GM12878 (cell line): ENCODE results near the gene PJA2. TPM values are rescaled to one million over a fixed set of nuclear protein-coding genes. Genes with fewer than 3 reads are reported as not detected.

Source experiments
- DPF2 ChIP-seq: fragments of 450-650 bp; IDR thresholded peaks from 2 replicates; pipeline ENCODE4 v1.6.1; 2017; ENCODE audit warnings: mild to moderate bottlenecking
- EP300 ChIP-seq, 2 experiments: fragments of 150-350 bp in 1 of 2; IDR thresholded peaks; 2 replicates each; pipeline ENCODE4 v1.6.1; 2011 to 2012; ENCODE audit warnings: low read depth in 2 of 2, low read length in 2 of 2, borderline replicate concordance in 1 of 2, improper control_type of control experiment in 1 of 2, inconsistent platforms in 1 of 2; ENCODE audit not compliant: control insufficient read depth in 1 of 2
- ETV6 ChIP-seq, 2 experiments: fragments of 450-650 bp in 1 of 2; IDR thresholded peaks in 1 of 2; conservative IDR thresholded peaks in 1 of 2; 2 replicates each; pipeline ENCODE4 v1.6.1; 2014; ENCODE audit warnings: antibody characterized with exemption in 1 of 2, borderline replicate concordance in 1 of 2, low read depth in 1 of 2, mild to moderate bottlenecking in 1 of 2, moderate library complexity in 1 of 2
- FOXK2 ChIP-seq: fragments of 450-650 bp; IDR thresholded peaks from 2 replicates; pipeline ENCODE4 v1.6.1; 2017; ENCODE audit warnings: mild to moderate bottlenecking, moderate library complexity
- HDAC6 ChIP-seq: fragments of 200-600 bp; sonication (generic); IDR thresholded peaks from one replicate; pipeline ENCODE4 v1.8.0; 2017; ENCODE audit warnings: antibody characterized with exemption; ENCODE audit not compliant: unreplicated experiment
- IRF5 ChIP-seq: fragments of 450-650 bp; IDR thresholded peaks from 2 replicates; pipeline ENCODE4 v1.6.1; 2017; ENCODE audit warnings: borderline replicate concordance
- KAT2A ChIP-seq: conservative IDR thresholded peaks from 2 replicates; pipeline ENCODE4 v1.6.1; 2011; ENCODE audit warnings: low read depth, low read length; ENCODE audit not compliant: control insufficient read depth
- MTA3 ChIP-seq: IDR thresholded peaks from 2 replicates; pipeline ENCODE4 v1.6.1; 2012; ENCODE audit warnings: low read length, inconsistent platforms, borderline replicate concordance
- NFIC ChIP-seq: IDR thresholded peaks from 2 replicates; pipeline ENCODE4 v1.6.1; 2012; ENCODE audit warnings: low read depth, mild to moderate bottlenecking, inconsistent platforms, low read length, moderate library complexity
- NRF1 ChIP-seq: conservative IDR thresholded peaks from 2 replicates; pipeline ENCODE4 v1.6.1; 2011; ENCODE audit warnings: mild to moderate bottlenecking, low read depth, low read length, improper control_type of control experiment
- PKNOX1 ChIP-seq: fragments of 450-650 bp; IDR thresholded peaks from 2 replicates; pipeline ENCODE4 v1.6.1; 2016; ENCODE audit warnings: mild to moderate bottlenecking
- RUNX3 ChIP-seq: IDR thresholded peaks from 2 replicates; pipeline ENCODE4 v1.6.1; 2012; ENCODE audit warnings: low read length, inconsistent platforms
- SMAD5 ChIP-seq: IDR thresholded peaks from 2 replicates; pipeline ENCODE4 v1.6.1; 2016; ENCODE audit warnings: antibody characterized with exemption, low read depth
- SMARCA5 ChIP-seq: fragments of 450-650 bp; IDR thresholded peaks from 2 replicates; pipeline ENCODE4 v1.6.1; 2017; ENCODE audit warnings: mild to moderate bottlenecking
- SP1 ChIP-seq: IDR thresholded peaks from one replicate; pipeline ENCODE4 v1.6.1; 2011; ENCODE audit warnings: low read depth, low read length
- STAT1 ChIP-seq: fragments of 450-650 bp; conservative IDR thresholded peaks from 2 replicates; pipeline ENCODE4 v1.6.1; 2014; ENCODE audit warnings: antibody characterized with exemption, mild to moderate bottlenecking
- USF1 ChIP-seq: IDR thresholded peaks from 2 replicates; pipeline ENCODE4 v1.6.1; 2011; ENCODE audit warnings: borderline replicate concordance, low read depth, mild to moderate bottlenecking, moderate library complexity, mixed read lengths, low read length; ENCODE audit not compliant: insufficient read depth; ENCODE audit errors: extremely low read length
- USF2 ChIP-seq: IDR thresholded peaks from 2 replicates; pipeline ENCODE4 v1.6.1; 2011; ENCODE audit warnings: low read depth, low read length, improper control_type of control experiment, borderline replicate concordance
- ZNF217 ChIP-seq: fragments of 450-650 bp; IDR thresholded peaks from 2 replicates; pipeline ENCODE4 v1.6.1; 2017; ENCODE audit warnings: antibody characterized with exemption, mild to moderate bottlenecking
- polyA plus RNA-seq, 11 experiments: library from polyadenylated mRNA; depleted of rRNA in 4 of 11; unstranded in 6 of 11; stranded (reverse) in 5 of 11; fragments of >200 nt; fragmentation: Nextera tagmentation in 4 of 11; fragmentation: Illumina TruSeq in 1 of 11; extraction: Ambion mirVana in 4 of 11; extraction: Trizol in 1 of 11; gene quantifications; 1 replicate in 1 of 11; 2 replicates in 10 of 11; pipeline versions ENCODE4 v1.2.1 to v1.2.3, GENCODE V29; 2011 to 2016; ENCODE audit warnings: inconsistent platforms in 2 of 11, missing spikeins in 2 of 11, low read depth in 1 of 11
- total RNA-seq, 4 experiments: library from RNA; depleted of rRNA in 3 of 4; stranded (reverse); fragments of >200 nt in 3 of 4; fragmentation: Illumina TruSeq in 1 of 4; extraction: Trizol in 1 of 4; gene quantifications; 2 replicates each; pipeline versions ENCODE4 v1.2.1 to v1.2.3, GENCODE V29; 2013 to 2021
- TF ChIP-seq, protein P1 (sequence below): fragments of 450-650 bp; IDR thresholded peaks from 2 replicates; pipeline ENCODE4 v1.6.1; 2017; ENCODE audit warnings: low read depth, mild to moderate bottlenecking, moderate library complexity
- TF ChIP-seq, protein P2 (sequence below): fragments of 450-650 bp; IDR thresholded peaks from 2 replicates; pipeline ENCODE4 v1.6.1; 2014; ENCODE audit warnings: mild to moderate bottlenecking
- TF ChIP-seq, protein P3 (sequence below): IDR thresholded peaks from 2 replicates; pipeline ENCODE4 v1.6.1; 2011; ENCODE audit warnings: mild to moderate bottlenecking, low read depth, low read length, moderate library complexity; ENCODE audit not compliant: insufficient replicate concordance

Gene PJA2
- total and polyA plus RNA-seq, 10 of the 15 experiments (the other 5 are each of a cell fraction or from before 2014, with no cell fraction given) = 27.8 to 93.4 (median 47.8) TPM

- TF ChIP-seq, protein P1, sequence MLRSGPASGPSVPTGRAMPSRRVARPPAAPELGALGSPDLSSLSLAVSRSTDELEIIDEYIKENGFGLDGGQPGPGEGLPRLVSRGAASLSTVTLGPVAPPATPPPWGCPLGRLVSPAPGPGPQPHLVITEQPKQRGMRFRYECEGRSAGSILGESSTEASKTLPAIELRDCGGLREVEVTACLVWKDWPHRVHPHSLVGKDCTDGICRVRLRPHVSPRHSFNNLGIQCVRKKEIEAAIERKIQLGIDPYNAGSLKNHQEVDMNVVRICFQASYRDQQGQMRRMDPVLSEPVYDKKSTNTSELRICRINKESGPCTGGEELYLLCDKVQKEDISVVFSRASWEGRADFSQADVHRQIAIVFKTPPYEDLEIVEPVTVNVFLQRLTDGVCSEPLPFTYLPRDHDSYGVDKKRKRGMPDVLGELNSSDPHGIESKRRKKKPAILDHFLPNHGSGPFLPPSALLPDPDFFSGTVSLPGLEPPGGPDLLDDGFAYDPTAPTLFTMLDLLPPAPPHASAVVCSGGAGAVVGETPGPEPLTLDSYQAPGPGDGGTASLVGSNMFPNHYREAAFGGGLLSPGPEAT = no peak
- peak; percentile 88 for TF ChIP-seq SP1
- 0 out of 2 replicates have a peak, but pooled peaks have one; percentile 45 for TF ChIP-seq SMAD5
- no peak for TF ChIP-seq NRF1
- TF ChIP-seq ETV6 (conservative IDR thresholded peaks at IDR 0.05 in 1 of 2, IDR thresholded peaks at IDR 0.05 in 1 of 2; ENCODE audit: borderline replicate concordance in 1 of 2, low read depth in 1 of 2) = no peak
- peak; percentile 67 for TF ChIP-seq IRF5
- TF ChIP-seq HDAC6 = no peak
- no peak for TF ChIP-seq USF2
- no peak for TF ChIP-seq SMARCA5
- TF ChIP-seq STAT1 = no peak
- no peak for TF ChIP-seq NFIC
- TF ChIP-seq ZNF217 = no peak
- no peak for TF ChIP-seq DPF2
- TF ChIP-seq, protein P2, sequence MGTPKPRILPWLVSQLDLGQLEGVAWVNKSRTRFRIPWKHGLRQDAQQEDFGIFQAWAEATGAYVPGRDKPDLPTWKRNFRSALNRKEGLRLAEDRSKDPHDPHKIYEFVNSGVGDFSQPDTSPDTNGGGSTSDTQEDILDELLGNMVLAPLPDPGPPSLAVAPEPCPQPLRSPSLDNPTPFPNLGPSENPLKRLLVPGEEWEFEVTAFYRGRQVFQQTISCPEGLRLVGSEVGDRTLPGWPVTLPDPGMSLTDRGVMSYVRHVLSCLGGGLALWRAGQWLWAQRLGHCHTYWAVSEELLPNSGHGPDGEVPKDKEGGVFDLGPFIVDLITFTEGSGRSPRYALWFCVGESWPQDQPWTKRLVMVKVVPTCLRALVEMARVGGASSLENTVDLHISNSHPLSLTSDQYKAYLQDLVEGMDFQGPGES = peak; percentile 59; the same call in 1 of the 2 replicates
- no peak for TF ChIP-seq USF1
- peak in 1 of 2 experiments; percentile 60; a peak in 2 of 4 replicates for TF ChIP-seq EP300 (IDR thresholded peaks at IDR 0.05; ENCODE audit: borderline replicate concordance in 1 of 2, control insufficient read depth in 1 of 2, low read depth in 2 of 2, low read length in 2 of 2)
- TF ChIP-seq, protein P3, sequence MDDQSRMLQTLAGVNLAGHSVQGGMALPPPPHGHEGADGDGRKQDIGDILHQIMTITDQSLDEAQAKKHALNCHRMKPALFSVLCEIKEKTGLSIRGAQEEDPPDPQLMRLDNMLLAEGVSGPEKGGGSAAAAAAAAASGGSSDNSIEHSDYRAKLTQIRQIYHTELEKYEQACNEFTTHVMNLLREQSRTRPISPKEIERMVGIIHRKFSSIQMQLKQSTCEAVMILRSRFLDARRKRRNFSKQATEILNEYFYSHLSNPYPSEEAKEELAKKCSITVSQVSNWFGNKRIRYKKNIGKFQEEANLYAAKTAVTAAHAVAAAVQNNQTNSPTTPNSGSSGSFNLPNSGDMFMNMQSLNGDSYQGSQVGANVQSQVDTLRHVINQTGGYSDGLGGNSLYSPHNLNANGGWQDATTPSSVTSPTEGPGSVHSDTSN = peak; percentile 91
- no peak for TF ChIP-seq MTA3
- TF ChIP-seq KAT2A = no peak
- no peak for TF ChIP-seq FOXK2
- TF ChIP-seq RUNX3 = peak; percentile 89
- peak; percentile 97 for TF ChIP-seq PKNOX1
Observed at GRCh38 chr5:109409844-109410388, at the start of gene PJA2 (continued).
